GM12801 (cell line): ENCODE data around the gene RALGPS2.

Source experiments
- CTCF ChIP-seq: IDR thresholded peaks from one replicate; pipeline ENCODE4 v1.5.1; 2011; ENCODE audit warnings: control low read depth; ENCODE audit not compliant: insufficient read length; ENCODE audit errors: extremely low read depth

Gene RALGPS2

GRCh38 chr1:178869119-178869697 lies 144.2 kb downstream of the RALGPS2 start:
- TF ChIP-seq CTCF = no peak

GRCh38 chr1:178870221-178870620 lies 145.2 kb downstream of the RALGPS2 start:
- TF ChIP-seq CTCF = no peak

- no peak for TF ChIP-seq CTCF
Measured at GRCh38 chr1:178870944-178871343, 145.9 kb downstream of the RALGPS2 start, which contains the start of gene ANGPTL1. ANGPTL1 (minus strand) TSS chr1:178871077; CDS start chr1:178865776, 5,301 bp downstream.

- TF ChIP-seq CTCF = no peak
Measured at GRCh38 chr1:178871551-178872320, 146.7 kb downstream of the RALGPS2 start.

GRCh38 chr1:178874966-178875365 lies 149.9 kb downstream of the RALGPS2 start:
- TF ChIP-seq CTCF = no peak

GRCh38 chr1:178875936-178876335 lies 150.9 kb downstream of the RALGPS2 start:
- TF ChIP-seq CTCF = no peak

- TF ChIP-seq CTCF = no peak
Measured at GRCh38 chr1:178877896-178878295, 152.9 kb downstream of the RALGPS2 start.
